HG02840 (cell line): Measurements from ENCODE around the gene PGLYRP3.

ENCODE experiments used
- ATAC-seq: cut with Tn5 transposase; IDR thresholded peaks from one replicate; pipeline ENCODE4 v1.9.1; 2021; ENCODE audit warnings: mild to moderate bottlenecking, moderate library complexity, moderate number of reproducible peaks; ENCODE audit not compliant: unreplicated experiment, low FRiP score

Gene PGLYRP3, protein sequence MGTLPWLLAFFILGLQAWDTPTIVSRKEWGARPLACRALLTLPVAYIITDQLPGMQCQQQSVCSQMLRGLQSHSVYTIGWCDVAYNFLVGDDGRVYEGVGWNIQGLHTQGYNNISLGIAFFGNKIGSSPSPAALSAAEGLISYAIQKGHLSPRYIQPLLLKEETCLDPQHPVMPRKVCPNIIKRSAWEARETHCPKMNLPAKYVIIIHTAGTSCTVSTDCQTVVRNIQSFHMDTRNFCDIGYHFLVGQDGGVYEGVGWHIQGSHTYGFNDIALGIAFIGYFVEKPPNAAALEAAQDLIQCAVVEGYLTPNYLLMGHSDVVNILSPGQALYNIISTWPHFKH

DNA sequence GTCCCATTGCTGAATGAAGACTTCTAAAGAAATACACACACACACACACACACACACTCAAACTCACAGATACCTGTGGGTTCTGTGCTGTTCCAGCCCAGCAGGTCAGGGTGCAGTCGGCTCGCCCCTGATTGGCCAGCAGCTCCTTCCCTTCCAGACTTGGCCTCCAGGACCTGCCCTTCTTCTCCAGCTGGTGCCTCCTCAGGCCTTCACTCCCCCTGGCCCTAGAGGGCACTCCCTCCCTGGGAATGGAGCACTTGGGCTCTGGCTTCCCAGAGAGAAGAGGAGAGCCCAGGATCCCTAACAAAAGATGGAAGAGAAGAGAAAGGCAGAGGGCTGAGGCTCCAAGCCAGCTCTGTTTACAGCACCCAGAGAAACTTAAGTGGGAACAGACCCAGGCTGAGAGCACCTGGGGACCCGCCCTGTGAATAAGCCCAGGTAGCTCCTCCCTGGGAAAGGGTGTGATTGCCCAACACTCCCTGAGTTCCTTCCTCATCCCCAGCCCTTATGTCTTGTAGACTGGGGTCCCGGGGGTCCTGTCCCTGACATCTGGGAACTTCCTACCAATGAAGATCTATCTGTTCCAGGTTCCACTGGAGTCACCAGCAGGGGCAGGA lies at the start of gene PGLYRP3:
TSS of gene PGLYRP3 (minus strand) at position 383 of the 617 bp plus-strand sequence. CDS start 2,287 bp downstream, outside the sequence.
- ATAC-seq = no peak

DNA sequence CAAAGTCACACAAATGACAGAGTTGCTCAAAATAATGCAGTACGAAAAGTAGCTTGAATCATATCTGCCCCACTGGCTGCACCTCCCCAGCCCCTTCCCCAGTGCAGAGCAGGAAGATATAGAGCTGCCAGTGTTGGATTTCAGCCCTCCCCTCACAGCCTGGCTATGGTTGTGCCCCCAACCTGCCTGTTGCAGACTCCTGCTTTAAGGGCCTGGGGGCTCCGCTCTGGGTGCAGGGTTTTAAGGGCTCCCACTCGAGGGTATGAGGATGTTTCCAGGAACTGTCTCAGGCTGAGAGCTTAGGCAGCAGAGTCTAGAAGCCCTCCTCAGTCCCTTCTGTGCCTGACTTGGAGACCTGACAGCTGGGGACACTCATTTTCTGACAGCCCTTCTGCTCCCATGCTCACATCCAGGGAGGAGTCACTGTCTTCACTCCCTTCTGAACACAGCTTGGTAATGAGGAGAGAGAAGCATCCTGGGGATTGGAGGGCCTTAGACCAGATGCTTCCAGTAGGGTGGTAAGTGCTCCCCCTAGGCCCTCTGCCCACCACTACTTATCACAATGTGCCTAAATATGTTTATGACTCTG lies 49.5 kb upstream of the PGLYRP3 start:
- ATAC-seq = no peak

DNA sequence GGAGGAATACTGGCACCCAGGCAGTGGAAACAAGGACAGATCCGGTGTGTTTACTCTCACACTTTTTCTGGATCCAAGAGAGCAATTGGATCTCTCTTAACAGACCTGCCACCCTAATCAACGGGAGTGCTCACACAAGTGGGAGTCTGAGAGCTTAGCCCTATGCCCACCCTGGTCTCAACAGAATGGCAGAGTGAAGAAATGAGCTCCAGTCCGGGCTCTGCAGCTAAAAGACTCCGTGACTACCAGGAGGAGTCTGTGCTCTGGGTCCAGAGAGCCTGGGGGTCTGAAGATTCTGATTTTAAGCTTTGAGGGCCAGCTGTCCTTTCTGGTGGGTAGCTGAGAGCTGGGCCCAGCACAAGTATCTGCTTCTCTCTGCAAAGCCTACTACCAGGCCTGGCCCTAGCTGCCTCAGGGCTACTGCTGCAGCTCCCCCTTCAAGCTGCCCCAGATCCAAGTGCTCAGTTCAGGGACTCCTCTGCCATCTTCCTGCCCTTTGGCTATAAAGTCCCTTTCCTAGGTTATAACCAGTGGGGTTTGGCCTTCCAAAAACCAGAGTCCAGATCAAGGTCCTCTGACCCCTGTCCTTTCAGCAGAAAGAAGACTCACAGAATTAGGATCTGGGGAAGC lies 48.8 kb upstream of the PGLYRP3 start:
- ATAC-seq = no peak

DNA sequence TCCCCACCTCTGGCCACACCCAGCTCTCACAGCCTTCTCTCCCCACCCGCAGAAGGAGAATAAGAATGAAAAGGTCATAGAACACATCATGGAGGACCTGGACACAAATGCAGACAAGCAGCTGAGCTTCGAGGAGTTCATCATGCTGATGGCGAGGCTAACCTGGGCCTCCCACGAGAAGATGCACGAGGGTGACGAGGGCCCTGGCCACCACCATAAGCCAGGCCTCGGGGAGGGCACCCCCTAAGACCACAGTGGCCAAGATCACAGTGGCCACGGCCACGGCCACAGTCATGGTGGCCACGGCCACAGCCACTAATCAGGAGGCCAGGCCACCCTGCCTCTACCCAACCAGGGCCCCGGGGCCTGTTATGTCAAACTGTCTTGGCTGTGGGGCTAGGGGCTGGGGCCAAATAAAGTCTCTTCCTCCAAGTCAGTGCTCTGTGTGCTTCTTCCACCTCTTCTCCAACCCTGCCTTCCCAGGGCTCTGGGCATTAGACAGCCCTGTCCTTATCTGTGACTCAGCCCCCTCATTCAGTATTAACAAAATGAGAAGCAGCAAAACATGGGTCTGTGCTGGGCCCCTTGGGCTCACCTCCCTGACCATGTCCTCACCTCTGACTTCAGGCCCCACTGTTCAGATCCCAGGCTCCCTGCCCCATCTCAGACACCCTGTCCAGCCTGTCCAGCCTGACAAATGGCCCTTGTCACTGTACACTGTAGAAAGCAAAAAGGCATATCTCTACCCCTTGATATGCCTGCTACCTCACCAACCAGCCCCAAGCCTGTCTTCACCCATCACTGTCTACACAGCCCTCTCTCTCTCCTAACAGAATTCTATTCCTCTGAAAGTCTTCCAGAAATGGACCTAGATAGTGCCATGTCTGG lies 48.1 kb upstream of the PGLYRP3 start:
- ATAC-seq = no peak

DNA sequence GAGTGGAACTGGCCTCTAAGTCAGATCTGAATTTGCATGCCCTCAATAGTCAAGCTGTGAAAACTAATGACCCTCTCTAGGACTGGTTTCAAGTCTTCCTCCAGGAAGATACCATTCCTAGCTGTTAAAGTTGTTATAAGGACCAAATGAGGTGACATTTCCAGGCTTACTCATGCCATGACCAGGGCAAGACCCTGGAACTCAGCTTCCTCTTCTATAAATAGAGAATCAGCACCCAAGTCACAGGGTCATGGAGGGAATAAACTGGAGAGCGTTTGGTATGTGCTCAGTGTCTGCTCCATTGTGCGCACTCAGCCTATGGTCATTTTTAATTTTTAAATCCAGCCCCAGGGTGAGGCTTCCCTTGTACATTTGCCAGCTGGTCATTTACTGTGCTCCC lies 47.4 kb upstream of the PGLYRP3 start:
- ATAC-seq = no peak

DNA sequence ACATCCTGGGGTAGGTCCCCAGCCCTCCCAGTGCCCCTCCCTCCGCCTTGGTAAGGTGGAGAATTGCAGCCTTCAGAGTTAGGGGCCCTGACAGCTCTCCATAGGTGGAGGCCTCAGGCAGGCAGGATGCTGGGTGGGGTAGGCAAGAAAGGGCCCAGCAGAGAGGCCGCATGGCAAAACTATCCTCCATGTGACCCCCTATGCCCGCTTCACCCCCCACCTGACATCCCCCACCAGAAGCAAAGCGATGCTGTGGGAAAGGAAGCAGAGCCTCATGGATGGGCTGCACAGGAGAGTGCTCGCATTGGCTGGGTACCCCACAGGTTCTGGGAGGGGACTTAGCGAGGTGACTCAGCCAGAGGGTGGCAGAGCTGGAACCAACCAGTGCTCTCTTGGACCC lies 46.5 kb upstream of the PGLYRP3 start:
- no peak for ATAC-seq

DNA sequence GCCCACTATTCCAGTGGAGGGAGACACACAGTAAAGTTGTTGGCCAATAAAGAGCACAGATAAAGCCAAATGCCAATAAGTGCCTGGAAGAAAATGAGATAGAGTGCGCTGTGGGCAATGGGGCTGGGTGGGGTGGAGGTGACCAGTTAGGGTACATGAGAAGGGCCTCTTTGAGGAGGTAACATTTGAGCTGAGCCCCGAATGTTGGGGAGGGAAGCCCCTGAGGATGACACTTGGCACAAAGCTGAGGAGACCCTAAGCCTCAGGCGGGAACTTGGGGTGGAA lies 45.9 kb upstream of the PGLYRP3 start:
- ATAC-seq = no peak

DNA sequence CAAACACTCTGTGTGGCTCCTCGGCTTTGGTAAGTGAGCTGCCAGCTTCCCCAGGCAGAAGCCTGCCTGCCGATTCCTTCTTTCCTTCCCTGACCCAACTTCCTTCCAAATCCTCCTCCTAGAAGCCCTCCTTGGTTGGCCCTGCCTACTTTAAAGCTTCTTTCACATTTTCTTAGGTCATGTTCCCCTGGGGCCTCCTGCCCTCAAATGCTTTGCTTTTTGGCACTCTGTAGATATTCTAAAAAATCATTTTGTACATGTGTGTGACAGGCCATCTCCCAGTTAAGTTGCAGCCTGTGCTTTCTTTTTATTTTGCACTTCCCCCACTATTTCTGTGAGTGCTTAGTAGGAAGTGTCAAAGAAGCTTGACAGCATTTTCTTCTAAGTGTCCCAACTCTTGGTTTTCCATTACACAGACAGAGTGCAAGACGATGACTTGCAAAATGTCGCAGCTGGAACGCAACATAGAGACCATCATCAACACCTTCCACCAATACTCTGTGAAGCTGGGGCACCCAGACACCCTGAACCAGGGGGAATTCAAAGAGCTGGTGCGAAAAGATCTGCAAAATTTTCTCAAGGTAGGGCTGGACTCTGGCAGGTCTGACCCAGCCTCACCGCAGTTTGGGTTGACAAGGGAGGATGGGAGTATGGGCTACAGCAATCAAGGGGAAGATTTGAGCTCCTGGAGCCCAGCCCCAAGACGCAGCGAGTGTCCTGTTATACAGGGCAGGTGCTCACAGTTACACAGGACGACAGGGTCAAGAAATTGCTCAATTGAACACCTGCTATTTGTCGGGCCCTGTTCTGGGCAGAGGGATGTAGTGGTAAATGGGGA lies 45.3 kb upstream of the PGLYRP3 start, which contains the start of gene S100A9:
TSS of gene S100A9 (plus strand) at position 2 of the 838 bp plus-strand sequence. CDS start at position 432, 430 bp downstream.
- ATAC-seq = no peak

DNA sequence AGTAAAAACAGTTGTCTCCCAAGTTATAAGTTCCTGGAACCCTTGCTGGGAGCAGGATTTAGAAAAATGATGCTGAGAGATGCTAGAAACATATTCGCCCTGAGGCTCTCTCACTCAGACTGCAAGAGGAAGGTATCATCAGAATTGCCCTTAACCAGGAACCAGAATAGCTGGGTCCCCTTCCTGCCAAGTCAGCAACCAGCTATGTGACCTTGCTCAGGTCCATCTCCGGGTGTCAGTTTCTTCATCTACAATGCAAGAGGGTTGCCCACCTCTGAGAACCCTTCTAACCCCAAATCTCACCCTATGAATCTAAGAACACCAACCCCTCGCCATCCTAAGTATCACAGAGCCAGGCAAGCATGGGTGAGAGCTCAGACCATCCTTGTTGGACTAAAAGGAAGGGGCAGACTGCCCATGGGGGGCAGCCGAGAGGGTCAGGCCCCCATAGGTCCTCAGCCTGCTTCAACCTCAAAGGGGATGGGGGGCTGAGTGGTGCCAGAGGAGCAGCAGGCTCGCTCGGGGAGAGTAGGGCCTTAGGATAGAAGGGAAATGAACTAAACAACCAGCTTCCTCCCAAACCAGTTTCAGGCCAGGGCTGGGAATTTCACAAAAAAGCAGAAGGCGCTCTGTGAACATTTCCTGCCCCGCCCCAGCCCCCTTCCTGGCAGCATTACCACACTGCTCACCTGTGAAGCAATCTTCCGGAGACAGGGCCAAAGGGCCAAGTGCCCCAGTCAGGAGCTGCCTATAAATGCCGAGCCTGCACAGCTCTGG lies 44.5 kb upstream of the PGLYRP3 start:
- no peak for ATAC-seq

DNA sequence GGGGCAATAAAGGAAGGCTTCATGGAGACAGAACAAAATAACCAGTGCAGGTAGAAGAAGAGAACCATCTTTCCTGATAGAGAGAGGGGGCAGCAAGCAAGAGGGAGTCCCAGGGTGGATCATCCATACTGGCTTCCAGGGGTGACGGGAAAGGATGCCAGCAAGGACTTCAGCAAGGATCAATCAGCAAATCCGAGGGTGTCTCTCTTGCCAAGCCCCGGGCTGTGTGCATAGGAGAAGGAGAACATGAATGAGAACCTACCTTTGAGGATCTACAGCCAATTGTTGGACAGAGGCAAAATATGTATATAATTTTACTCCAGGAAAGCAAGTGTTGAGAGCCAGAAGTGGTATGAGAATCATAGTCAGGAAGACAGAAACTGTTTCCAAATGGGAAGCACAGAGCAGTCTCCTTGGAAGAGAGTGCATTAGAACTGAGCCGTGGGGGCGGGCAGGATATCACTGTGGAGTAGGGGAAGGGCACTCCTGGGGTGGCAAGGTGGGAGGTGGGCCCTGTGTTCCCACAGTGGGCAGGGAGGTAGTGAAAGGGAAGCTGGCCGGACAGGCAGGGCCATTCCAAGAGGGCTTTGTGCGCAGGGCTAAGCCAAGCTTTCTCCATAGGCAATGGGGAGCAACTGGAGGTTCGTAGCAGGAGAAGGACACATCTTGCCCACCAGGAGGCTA lies 43.8 kb upstream of the PGLYRP3 start:
- no peak for ATAC-seq

DNA sequence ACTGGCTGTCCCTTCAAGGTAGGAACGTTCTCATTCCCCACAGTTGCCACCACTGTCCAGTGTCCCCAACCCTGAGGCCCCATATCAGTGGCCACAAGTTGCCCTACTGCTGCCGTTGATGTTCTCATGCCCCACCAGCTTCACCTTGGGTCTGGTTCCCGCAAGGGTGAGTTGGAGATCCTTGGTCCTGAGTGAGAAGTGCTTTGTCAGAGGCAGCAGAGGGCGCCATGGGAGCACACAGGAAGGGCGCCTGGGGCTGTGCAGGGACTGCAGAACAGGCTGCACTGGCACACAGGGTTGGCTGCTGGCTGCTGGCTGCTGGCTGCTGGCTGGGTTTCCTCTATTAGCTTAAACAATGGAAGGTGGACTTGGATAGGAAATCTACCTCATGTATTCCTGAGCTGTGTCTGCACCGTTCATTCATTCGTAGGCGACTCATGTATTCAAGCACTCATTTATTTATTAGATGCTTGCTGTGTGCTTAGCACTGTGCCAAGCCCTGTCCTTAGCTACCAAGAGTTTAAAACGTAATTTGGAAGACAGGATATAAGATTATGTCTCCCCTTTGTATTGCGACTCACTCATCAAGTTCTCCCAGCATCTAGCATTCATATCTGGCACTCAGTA lies 42.8 kb upstream of the PGLYRP3 start:
- no peak for ATAC-seq

DNA sequence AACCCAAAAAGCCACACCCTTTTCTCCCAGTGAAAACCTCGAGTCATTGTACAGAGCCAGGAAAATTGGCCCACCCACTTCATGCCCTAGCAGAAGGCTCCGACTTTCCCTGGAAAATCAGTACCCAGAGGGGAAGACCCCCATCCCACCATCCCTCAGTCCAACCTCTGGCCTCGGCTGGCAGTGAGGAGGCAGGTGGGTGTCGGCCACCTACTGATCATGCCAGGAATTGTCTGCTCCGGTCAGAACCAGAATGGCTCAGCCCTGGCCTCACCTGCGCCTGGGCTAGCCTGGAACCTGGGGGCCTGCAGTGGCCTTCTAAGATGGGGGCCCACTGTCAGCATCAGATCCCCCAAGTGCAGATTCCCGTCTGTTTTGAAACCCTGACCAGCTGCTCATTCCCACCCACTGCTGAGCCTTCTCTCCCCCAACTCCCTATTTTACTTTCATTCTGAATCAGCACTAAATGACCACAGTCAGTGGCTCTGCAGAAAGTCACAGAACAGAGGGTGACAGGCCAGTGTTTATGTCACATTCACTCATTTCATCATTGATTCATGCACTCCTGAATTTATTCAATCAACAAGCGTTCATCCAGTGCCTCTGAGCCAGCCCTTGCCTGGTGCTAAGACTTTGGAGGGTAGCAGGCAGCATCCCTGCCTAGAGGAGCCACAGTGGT lies 41.9 kb upstream of the PGLYRP3 start:
- no peak for ATAC-seq

DNA sequence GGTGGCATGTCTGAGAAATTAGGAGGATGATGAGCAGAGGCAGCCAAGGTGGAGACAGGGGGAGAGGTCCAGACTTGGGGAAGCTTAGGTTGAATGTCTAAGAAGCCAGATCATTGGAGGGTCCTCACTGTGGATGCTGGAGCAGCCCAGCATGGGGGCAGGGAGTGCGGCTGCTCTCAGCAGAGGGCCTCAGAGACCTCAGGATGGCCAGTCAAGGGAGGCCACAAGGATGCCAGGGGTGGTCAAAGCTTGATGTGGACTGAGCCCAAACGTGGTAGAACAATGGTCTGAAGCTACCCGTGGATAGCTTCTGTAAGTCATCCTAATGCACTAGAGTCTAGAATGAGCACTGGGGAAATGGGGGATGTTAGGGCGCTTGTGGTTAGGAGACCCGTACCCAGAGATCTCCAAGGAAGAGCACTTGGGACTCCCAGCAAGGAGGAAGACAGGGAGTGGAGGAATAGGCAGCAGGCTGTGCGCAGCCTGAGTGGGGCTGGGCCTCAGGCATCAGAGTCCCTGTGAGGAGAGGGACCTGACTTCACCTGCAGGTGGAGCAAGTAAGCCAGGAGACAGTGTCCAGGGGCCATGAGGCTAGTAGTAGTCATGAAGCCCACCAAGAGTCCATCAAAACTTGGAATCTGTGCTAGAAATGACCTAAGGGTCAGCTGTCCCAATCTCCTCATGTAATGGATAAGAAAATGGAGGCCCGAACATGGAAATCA lies 40.6 kb upstream of the PGLYRP3 start:
- ATAC-seq = no peak

DNA sequence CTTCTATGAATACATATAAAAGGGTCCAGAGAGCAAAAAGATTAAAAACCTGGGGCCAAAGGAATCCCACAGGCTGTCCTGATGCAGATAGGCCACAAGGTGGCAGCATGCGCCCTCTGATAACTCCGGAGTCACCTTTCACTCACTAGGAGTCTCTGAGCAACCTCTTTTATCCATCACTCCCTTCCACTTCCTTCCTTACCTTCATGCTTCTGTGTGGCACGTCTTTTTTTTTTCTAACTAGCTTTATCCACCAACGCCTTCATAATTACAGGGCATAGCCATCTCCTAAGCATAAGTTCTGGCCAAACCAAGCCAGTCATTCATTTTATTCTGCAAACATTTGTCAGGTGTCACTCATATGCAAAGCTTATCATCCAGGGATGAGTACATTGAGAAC lies 39.8 kb upstream of the PGLYRP3 start:
- ATAC-seq = no peak

DNA sequence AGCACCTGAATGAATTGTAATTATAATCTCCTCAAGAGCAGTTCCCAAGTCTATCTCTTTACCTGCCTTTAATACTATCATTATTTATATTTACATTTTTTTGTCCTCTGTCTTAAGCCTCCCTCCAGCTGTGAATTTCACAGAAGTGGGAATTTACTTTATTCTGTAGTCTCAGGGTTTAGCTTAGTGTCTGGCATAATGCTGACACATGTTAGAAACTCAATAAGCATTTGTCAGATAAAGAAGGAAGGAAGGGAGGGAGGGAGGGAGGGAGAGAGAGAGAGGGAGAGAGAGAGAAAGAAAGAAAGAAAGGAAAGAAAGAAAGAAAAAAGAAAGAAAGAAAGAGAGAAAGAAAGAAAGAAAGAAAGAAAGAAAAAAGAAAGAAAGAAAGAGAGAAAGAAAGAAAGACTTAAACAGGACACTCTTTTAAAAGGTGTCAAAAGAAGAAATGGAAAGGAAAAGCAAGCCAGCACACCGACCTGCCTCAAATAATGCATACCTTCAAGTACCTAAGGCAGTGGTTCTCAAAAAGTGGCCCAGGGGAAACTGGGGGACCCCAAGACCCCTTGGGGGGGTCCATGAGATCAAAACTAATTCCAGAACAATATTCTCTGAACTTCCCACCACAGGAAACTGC lies 37.7 kb upstream of the PGLYRP3 start:
- ATAC-seq = no peak
